Renal cortical epithelial cell (primary cell): ENCODE results near the gene SIGLEC10. TPM values are rescaled to one million over a fixed set of nuclear protein-coding genes. Genes with fewer than 3 reads are reported as not detected.
A peak's percentile ranks its signal among the peaks of the same experiment; 100 is the strongest.

Experiments used
- DNase-seq: peaks from one replicate; pipeline ENCODE4 v3.0.0-alpha.2; 2011; ENCODE audit warnings: low read depth
- total RNA-seq: library from RNA; depleted of rRNA; stranded (reverse); fragments of >200 nt; gene quantifications from 2 replicates; pipeline ENCODE4 v1.2.3, GENCODE V29; 2014

SIGLEC10 gene
- total RNA-seq, 1 donor from 2014 or later: not detected

DNA sequence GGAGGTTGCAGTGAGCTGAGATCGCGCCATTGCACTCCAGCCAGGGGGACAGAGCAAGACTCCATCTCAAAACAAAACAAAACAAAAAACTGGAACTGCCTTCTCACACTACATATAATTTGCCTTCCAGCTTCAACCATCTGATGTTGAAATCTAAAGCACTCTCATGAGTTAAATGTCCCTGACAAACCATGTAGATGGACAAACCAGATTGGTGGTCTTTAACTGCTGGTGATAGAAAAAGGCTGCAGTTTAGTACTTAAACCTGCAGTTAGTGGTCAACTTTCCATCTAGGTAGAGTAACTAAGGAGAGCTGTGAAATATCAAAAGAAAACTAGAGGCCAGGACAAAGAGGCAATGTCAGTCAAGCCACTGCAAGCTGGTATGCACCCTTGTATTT, 21.3 kb downstream of the SIGLEC10 start:
- no peak for DNase-seq

DNA sequence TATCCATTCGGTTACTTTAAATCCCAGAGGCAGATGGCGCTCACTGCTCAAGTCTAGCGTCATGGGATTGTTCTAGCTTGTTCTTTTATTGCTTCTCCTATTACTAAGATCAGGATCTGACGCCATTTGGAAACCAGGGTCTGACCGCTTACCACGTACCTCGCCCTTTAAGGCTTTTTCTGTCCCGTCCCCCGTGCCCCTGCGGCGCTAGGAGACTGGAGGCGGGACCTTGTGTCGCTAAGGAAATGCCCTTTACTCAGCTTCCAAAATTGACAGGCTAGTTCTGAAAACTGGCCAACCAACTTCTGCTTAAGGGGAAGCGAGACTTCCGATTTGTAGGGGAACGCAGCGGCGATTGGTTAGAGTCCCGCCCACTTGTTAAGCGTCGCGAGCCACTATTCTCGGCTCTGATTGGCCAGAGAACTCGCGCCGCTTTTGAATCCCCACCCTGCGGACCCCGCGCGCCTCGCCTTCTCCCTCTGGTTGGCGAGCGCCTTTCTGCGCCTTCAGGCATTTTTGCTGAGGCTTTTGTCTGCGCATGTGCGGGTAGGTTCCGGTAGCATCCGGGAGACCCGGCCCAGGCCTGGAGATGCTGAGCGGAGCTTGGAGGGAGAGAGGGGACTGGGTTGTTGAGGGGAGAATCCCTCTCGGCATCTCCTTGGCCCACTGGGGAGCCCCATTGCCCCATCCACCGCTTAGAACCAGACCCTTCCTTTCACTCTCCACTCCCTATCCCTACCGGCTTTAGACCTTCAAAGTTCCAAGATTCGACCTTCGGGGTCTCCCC, 23.2 kb downstream of the SIGLEC10 start:
- DNase-seq: peak; percentile 99

DNA sequence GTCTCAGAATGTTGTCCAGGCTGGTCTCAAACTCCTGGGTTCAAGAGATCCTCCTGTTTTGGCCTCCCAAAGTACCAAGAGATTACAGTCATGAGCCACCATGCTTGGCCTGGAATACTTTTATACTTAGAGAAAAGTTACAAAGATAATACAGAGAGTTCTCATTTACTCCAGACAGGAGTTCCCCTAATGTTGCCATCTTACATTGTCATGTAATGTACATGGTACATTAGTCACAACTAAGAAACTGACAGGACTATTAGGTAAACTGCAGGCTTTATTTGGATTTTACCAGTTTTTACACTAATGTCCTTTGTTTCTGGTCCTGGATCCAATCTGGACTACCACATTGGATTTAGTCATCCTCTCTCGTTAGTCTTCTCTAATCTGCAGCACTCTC, 24.7 kb downstream of the SIGLEC10 start:
- no peak for DNase-seq

DNA sequence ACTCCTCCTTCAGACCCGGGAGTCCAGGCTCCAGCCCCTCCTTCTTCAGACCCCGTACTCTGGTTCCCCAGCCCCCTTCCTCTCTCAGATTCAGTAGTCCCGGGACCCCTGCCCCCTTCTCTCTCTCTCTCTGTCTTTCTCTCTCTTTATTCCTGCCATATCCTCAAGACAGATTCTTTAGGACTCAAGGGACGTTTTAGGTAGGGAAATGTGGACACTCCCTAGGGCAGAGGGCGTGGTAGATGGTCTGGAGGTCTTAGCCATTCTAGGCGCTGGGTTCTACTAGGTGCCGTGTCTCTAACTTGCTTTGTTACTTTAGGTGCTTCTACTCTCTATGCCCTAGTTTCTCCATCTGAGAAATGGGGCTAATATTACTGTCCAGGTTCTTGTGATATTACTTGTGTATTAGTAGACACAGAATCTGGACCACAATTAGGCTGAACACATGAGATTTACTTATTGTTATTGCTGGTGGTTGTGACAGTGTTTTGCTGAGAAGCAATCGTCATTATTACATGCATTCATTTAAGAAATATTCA, 26.3 kb downstream of the SIGLEC10 start:
- no peak for DNase-seq

- no peak for DNase-seq
Observed at GRCh38 chr19:51389143-51389542, 28.3 kb downstream of the SIGLEC10 start.

- DNase-seq: no peak
Observed at GRCh38 chr19:51387924-51388389, 29.5 kb downstream of the SIGLEC10 start, which contains the start of gene LIM2. TSS of gene LIM2 (minus strand) at chr19:51387974. CDS start at chr19:51387443, 531 bp downstream.

- DNase-seq: no peak
Observed at GRCh38 chr19:51386882-51387520, 30.4 kb downstream of the SIGLEC10 start.

DNA sequence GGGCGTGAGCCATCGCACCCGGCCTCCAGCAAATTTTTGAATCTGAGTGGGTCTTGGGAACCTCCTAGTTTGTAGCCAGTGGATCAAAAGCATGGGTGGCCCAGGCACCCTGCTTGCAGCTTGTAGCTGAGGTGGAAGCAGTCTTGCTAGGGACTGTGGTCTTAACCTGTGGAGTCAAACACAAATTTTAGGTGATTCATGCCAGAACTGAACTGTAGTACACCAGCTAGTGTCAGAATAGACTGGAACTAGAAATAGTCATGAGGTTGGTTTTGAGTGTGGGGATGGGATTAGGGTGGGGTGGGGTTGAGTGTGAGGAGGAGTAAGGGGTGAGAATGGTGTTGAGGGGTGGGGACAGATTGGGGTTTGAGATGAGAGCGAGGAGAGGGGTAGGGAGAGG, 35.4 kb downstream of the SIGLEC10 start:
- DNase-seq: no peak

DNA sequence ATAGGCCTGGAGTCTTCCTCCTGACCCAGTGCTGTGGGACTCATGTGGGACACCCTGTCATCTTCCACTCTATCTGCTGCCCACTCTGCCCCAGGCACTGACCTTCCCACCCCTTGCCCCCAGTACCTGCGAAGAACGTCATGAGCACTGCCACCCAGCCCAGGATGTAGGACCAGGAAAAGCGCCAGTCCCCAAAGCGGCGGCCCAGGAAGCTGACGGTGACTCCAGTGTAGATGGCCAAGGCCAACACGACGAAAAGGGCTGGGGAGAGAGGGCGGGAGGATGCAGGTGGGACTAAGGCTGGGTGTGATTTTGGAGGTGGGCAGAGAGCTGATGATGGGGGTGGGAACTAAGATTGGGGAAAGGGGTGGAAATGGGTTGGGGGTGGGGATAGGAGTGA, 37.1 kb downstream of the SIGLEC10 start:
- no peak for DNase-seq

- DNase-seq: no peak
Observed at GRCh38 chr19:51377422-51377821, 40.0 kb downstream of the SIGLEC10 start.

DNA sequence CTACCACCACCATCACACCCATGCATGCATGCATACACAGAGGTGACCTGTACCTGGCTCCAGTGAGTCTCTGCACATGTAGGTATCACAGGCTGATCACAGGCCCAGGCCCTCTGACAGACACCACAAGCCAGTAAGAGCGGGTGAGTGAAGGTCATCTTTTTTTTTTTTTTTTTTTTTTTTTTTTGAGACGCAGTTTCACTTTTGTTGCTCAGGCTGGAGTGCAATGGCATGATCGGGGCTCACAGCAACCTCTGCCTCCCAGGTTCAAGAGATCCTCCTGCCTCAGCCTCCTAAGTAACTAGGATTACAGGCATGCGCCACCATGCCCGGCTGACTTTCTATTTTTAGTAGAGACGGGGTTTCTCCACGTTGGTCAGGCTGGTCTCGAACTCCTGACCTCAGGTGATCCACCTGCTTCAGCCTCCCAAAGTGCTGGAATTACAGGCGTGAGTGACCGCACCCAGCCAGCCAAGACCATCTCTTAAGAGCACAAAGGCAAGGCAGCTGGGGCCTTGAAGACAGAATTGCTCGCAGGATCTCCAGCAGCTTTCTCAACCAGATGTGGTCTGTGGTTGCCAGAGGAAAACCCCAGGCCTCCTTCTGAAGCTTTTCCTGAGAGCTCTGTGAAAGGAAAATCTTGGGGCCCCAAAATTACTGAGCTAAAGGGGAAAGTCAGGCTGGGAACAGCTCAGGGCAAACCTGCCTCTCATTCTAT, 41.8 kb downstream of the SIGLEC10 start:
- no peak for DNase-seq

GRCh38 chr19:51372649-51373504, 44.6 kb downstream of the SIGLEC10 start, which contains the start of gene NKG7:
TSS of gene NKG7 (minus strand) at chr19:51372654. CDS start at chr19:51372535, 119 bp downstream.
- no peak for DNase-seq

DNA sequence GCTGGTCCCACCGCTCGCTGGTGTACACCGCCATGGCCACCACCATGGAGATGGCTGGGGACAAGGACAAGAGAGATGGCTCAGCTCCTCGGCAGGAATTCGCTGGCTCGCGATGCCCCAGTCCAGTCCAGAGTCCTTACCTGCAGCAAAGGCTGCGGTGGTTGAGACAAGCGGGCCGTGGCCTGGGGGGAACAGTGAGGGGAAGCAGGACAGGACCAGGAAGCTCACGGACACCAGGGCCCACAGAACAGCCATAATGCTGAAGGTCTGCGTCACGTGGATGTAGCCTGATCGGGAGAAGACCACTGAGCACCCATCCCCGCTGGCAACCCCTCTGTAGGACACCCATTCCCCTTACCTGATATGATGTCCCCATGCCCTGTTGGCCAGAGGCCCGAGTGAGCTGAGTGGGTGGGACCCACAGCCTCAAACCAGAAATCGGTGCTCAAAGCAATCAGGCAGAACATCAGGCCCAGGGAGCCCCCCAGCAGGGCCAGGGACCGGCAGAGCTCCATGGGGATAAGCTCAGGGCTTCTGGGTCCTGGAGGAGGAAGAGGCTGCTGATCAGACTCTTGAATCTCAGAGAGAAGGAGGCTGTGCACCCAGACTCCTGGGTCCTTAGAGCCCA, 45.3 kb downstream of the SIGLEC10 start:
- no peak for DNase-seq

- no peak for DNase-seq
Observed at GRCh38 chr19:51371186-51371690, 46.2 kb downstream of the SIGLEC10 start.

DNA sequence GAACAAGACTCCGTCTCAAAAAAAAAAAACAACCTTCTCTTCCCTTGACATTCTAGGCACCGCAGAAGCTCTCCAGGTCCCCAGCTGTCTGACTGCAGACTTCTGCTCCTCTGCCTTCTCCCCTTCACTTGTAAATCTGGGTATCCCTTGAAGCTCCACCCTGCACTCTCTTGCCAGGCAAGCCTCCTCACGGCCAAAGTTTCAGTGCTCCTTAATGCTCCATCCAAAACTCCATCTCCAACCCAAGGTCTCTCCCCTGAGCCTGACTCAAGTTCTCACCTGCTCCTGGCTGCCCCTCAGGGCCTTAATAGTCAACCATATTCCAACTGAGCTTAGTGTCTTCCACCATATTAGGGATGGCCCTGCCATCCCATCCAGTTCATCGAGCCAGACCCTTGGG, 47.2 kb downstream of the SIGLEC10 start:
- no peak for DNase-seq

DNA sequence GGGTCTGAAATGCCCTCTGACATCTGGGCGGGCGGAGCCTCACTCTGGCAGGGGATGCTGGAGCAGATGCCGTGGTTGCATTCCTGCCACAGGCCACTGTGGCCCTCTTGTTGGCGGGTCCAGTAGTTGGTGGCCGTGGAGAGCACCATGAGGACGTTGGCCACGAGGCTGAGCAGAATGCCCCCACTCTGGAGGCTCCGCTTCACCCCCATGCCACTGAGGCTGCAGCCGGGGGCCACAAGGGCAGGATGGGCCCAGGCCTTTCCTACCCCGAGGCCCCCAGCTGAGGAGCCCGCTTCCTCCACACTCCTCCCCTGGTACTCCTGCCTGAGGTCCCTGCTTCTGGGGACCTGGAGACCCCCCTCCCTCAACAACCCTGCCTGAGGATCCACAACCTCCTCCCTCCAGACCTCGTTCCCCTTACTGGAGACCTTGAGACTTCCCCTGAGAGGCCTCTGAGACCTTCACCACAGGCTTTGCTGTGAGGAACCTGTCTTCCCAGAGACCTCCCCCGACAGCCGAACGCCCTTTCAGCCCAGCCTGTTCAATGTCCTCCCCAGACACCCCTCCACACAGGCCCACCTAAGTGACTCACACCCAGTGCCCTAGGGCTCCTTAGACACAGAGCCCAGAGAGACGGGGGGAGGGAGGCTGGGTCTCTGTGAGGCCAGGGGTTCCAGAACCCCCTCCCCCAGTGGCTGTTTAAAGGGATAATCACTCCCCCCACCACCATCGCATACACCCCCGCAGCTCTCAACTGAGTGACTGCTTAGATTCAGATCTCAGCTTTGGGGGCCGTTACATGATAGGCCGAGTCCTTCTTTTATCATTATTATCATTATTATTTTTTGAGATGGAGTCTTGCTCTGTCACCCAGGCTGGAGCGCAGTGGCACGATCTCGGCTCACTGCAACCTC, 48.8 kb downstream of the SIGLEC10 start, which contains the start of gene CLDND2:
Gene CLDND2 (minus strand): TSS at position 638 of the 917 bp plus-strand sequence. CDS start 426 bp downstream, at position 212.
- no peak for DNase-seq

- peak; percentile 88 for DNase-seq
Observed at GRCh38 chr19:51367565-51368365, 49.7 kb downstream of the SIGLEC10 start.

DNA sequence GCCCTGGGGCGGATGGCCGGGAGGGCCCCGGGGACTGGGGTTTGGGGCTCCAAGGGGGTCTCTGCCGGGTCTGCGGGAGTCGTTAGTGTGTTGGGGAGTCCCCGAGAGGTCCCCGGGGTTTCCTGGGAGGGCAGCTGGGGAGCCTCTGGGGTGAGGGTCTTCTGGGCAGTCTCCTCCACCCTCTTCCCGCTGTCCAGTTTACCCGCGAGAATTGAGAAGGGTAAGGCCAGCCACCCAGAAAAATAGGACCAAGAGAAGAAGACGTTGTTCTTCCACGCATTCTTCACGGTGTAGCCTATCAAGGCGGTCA, 50.2 kb downstream of the SIGLEC10 start:
- DNase-seq: no peak
